Measurements from ENCODE around the gene JAZF1.

DNA sequence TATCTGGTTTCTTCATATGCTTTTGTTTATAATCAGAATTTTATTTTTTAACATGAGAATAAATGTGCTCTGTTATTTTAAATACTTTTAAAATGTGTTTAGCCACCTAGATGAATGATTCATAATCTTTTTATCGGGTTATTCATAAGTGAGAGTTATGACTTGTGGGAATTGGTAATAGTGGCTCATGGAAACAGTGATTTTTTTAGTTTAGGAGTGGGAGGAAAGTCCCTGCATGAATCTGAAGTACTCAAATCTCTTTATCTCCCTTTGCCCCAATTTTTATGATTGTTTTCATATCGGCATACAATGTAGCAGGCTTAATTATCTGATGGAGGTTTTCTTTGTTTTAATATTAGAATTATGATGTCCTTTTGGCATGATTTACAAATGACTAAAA lies 397.7 kb downstream of the JAZF1 start:
- no peak for TF ChIP-seq EZH2 (IDR thresholded peaks at IDR 0.05; ENCODE audit: low read depth)
- TF ChIP-seq, protein P1, sequence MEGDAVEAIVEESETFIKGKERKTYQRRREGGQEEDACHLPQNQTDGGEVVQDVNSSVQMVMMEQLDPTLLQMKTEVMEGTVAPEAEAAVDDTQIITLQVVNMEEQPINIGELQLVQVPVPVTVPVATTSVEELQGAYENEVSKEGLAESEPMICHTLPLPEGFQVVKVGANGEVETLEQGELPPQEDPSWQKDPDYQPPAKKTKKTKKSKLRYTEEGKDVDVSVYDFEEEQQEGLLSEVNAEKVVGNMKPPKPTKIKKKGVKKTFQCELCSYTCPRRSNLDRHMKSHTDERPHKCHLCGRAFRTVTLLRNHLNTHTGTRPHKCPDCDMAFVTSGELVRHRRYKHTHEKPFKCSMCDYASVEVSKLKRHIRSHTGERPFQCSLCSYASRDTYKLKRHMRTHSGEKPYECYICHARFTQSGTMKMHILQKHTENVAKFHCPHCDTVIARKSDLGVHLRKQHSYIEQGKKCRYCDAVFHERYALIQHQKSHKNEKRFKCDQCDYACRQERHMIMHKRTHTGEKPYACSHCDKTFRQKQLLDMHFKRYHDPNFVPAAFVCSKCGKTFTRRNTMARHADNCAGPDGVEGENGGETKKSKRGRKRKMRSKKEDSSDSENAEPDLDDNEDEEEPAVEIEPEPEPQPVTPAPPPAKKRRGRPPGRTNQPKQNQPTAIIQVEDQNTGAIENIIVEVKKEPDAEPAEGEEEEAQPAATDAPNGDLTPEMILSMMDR (conservative IDR thresholded peaks at IDR 0.05) = no peak

Data from PC-9 (cell line).